H1 (cell line): Measurements from ENCODE around the gene NEFH. TPM values are rescaled to one million over a fixed set of nuclear protein-coding genes. Genes with fewer than 3 reads are reported as not detected.

Source experiments
- CTCF ChIP-seq, 3 experiments: IDR thresholded peaks; 1 replicate in 2 of 3; 2 replicates in 1 of 3; pipeline versions ENCODE4 v1.5.1 to v1.6.1; 2011; ENCODE audit warnings: low read length in 3 of 3, mild to moderate bottlenecking in 3 of 3, inconsistent platforms in 2 of 3, low read depth in 1 of 3, moderate library complexity in 1 of 3; ENCODE audit not compliant: insufficient read depth in 1 of 3; ENCODE audit errors: control extremely low read depth in 1 of 3
- EZH2 ChIP-seq: fragments of 200-600 bp; sonication (generic); IDR thresholded peaks from 2 replicates; pipeline ENCODE4 v1.7.1; 2012; ENCODE audit warnings: low read depth, mild to moderate bottlenecking, moderate library complexity, low read length, inconsistent platforms; ENCODE audit not compliant: severe bottlenecking
- SUZ12 ChIP-seq: fragments of 200-600 bp; sonication (generic); IDR thresholded peaks from 2 replicates; pipeline ENCODE4 v1.6.1; 2012; ENCODE audit warnings: mild to moderate bottlenecking, inconsistent platforms, low read length, moderate library complexity, mixed read lengths
- polyA plus RNA-seq, 7 experiments: library from polyadenylated mRNA; depleted of rRNA in 3 of 7; stranded (reverse) in 5 of 7; unstranded in 2 of 7; fragments of >200 nt in 5 of 7; fragments of 200-250 nt in 2 of 7; gene quantifications; 1 replicate in 5 of 7; 2 replicates in 1 of 7; 4 replicates in 1 of 7; pipeline versions ENCODE4 v1.2.1 to v1.2.3, GENCODE V29; 2011 to 2013; ENCODE audit warnings: missing spikeins in 2 of 7, mixed read lengths in 2 of 7
- total RNA-seq: library from RNA; stranded (reverse); fragmentation: NEBNext Ultra II Directional; extraction: Animal tissue kit (Norgen Biotek cat#: 25700); gene quantifications from 2 replicates; pipeline ENCODE4 v1.2.1, GENCODE V29; 2021
- TF ChIP-seq, protein P1 (sequence below): fragments of 300-600 bp; sonication (generic); IDR thresholded peaks from 2 replicates; pipeline ENCODE4 v1.7.1; 2012; ENCODE audit warnings: low read length, moderate library complexity, mild to moderate bottlenecking, inconsistent platforms; ENCODE audit not compliant: insufficient replicate concordance
- TF ChIP-seq, protein P2 (sequence below): IDR thresholded peaks from 2 replicates; pipeline ENCODE4 v1.6.1; 2012; ENCODE audit warnings: low read length, inconsistent platforms

NEFH gene
- total and polyA plus RNA-seq, 2 of the 8 experiments (the other 6 are each of a cell fraction or from before 2014, with no cell fraction given), result 0.57 to 2.3 TPM

DNA sequence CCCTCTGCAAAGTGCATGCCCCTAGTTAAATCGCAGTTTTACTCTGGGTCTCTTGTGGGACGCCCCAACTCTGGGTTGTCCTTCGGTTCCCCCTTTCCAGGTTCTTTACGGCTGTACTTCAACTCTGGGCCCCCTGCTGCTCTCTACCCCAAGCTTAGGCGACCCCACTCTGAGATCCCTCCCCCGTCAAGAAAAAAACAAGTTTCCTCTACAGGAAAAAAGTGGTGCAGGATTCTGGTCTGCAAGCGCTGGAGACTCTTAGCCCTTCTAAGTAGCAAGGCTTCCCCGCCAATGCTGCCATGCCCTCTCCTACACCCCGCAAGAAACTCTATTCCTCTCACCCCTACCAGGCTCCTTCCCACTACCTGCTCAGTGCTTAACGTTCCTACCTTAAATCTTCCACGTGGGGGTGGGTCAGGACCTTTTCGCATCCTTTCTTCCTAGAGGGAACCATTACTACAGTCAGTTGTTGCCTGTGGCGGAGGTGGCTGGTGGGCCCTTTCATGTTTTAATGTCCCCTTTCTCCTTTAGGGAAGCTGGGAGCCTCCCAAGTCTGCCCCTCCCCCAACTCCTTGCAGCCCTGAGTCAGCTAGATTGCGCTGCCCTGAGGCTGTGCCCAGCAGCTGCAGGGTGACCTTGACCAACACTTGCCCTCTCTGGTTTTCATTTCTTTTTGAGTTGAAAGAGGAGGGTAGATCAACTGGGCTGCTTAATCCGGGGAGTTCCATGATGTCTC is 1.4 kb downstream of the NEFH start (continued):
- TF ChIP-seq, protein P1, sequence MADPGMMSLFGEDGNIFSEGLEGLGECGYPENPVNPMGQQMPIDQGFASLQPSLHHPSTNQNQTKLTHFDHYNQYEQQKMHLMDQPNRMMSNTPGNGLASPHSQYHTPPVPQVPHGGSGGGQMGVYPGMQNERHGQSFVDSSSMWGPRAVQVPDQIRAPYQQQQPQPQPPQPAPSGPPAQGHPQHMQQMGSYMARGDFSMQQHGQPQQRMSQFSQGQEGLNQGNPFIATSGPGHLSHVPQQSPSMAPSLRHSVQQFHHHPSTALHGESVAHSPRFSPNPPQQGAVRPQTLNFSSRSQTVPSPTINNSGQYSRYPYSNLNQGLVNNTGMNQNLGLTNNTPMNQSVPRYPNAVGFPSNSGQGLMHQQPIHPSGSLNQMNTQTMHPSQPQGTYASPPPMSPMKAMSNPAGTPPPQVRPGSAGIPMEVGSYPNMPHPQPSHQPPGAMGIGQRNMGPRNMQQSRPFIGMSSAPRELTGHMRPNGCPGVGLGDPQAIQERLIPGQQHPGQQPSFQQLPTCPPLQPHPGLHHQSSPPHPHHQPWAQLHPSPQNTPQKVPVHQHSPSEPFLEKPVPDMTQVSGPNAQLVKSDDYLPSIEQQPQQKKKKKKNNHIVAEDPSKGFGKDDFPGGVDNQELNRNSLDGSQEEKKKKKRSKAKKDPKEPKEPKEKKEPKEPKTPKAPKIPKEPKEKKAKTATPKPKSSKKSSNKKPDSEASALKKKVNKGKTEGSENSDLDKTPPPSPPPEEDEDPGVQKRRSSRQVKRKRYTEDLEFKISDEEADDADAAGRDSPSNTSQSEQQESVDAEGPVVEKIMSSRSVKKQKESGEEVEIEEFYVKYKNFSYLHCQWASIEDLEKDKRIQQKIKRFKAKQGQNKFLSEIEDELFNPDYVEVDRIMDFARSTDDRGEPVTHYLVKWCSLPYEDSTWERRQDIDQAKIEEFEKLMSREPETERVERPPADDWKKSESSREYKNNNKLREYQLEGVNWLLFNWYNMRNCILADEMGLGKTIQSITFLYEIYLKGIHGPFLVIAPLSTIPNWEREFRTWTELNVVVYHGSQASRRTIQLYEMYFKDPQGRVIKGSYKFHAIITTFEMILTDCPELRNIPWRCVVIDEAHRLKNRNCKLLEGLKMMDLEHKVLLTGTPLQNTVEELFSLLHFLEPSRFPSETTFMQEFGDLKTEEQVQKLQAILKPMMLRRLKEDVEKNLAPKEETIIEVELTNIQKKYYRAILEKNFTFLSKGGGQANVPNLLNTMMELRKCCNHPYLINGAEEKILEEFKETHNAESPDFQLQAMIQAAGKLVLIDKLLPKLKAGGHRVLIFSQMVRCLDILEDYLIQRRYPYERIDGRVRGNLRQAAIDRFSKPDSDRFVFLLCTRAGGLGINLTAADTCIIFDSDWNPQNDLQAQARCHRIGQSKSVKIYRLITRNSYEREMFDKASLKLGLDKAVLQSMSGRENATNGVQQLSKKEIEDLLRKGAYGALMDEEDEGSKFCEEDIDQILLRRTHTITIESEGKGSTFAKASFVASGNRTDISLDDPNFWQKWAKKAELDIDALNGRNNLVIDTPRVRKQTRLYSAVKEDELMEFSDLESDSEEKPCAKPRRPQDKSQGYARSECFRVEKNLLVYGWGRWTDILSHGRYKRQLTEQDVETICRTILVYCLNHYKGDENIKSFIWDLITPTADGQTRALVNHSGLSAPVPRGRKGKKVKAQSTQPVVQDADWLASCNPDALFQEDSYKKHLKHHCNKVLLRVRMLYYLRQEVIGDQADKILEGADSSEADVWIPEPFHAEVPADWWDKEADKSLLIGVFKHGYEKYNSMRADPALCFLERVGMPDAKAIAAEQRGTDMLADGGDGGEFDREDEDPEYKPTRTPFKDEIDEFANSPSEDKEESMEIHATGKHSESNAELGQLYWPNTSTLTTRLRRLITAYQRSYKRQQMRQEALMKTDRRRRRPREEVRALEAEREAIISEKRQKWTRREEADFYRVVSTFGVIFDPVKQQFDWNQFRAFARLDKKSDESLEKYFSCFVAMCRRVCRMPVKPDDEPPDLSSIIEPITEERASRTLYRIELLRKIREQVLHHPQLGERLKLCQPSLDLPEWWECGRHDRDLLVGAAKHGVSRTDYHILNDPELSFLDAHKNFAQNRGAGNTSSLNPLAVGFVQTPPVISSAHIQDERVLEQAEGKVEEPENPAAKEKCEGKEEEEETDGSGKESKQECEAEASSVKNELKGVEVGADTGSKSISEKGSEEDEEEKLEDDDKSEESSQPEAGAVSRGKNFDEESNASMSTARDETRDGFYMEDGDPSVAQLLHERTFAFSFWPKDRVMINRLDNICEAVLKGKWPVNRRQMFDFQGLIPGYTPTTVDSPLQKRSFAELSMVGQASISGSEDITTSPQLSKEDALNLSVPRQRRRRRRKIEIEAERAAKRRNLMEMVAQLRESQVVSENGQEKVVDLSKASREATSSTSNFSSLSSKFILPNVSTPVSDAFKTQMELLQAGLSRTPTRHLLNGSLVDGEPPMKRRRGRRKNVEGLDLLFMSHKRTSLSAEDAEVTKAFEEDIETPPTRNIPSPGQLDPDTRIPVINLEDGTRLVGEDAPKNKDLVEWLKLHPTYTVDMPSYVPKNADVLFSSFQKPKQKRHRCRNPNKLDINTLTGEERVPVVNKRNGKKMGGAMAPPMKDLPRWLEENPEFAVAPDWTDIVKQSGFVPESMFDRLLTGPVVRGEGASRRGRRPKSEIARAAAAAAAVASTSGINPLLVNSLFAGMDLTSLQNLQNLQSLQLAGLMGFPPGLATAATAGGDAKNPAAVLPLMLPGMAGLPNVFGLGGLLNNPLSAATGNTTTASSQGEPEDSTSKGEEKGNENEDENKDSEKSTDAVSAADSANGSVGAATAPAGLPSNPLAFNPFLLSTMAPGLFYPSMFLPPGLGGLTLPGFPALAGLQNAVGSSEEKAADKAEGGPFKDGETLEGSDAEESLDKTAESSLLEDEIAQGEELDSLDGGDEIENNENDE, result no peak
- no peak for TF ChIP-seq EZH2
- TF ChIP-seq, protein P2, sequence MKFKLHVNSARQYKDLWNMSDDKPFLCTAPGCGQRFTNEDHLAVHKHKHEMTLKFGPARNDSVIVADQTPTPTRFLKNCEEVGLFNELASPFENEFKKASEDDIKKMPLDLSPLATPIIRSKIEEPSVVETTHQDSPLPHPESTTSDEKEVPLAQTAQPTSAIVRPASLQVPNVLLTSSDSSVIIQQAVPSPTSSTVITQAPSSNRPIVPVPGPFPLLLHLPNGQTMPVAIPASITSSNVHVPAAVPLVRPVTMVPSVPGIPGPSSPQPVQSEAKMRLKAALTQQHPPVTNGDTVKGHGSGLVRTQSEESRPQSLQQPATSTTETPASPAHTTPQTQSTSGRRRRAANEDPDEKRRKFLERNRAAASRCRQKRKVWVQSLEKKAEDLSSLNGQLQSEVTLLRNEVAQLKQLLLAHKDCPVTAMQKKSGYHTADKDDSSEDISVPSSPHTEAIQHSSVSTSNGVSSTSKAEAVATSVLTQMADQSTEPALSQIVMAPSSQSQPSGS, result peak; percentile 67; the same call in 1 of the 2 replicates
- no peak for TF ChIP-seq SUZ12
- TF ChIP-seq CTCF (IDR thresholded peaks at IDR 0.05; ENCODE audit: control extremely low read depth in 1 of 3, insufficient read depth in 1 of 3, low read depth in 1 of 3, low read length in 3 of 3), result peak in 2 of 3 experiments; percentile 13 to 32; a peak in 2 of 4 replicates
